Erythroblast (primary cell): ENCODE results near the gene PARP1.

ENCODE experiments used
- DNase-seq, 2 experiments: peaks; one replicate each; lab custom pipeline; 2025; lab: John Stamatoyannopoulos, UW
- GATA1 ChIP-seq: IDR thresholded peaks from 2 replicates; pipeline ENCODE4 v1.6.1; 2011; ENCODE audit warnings: low read depth, mild to moderate bottlenecking, control low read depth, low read length, moderate library complexity
- POLR2A ChIP-seq: IDR thresholded peaks from 2 replicates; pipeline ENCODE4 v1.6.1; 2011; ENCODE audit warnings: mild to moderate bottlenecking, low read length

The PARP1 gene

DNA sequence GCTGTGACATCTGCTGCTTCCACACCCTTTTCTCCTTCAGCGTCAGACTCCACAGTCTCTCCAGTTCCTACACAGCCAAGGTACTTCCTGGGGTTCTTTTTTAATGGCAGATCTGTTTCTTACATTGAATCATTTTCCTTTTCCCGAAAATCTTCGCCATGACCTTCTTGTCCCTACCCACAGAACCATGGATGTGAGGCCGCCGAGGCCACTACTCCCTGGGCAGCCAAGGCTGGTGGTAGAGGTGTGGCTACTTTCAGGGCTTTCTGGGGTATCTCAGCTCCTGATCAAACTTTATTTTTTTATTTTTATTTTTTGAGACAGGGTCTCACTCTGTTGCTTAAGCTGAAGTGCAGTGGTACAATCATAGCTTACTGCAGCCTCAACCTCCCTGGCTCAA lies 89.4 kb downstream of the PARP1 start:
- no peak for DNase-seq
- no peak for TF ChIP-seq POLR2A
- TF ChIP-seq GATA1: no peak

DNA sequence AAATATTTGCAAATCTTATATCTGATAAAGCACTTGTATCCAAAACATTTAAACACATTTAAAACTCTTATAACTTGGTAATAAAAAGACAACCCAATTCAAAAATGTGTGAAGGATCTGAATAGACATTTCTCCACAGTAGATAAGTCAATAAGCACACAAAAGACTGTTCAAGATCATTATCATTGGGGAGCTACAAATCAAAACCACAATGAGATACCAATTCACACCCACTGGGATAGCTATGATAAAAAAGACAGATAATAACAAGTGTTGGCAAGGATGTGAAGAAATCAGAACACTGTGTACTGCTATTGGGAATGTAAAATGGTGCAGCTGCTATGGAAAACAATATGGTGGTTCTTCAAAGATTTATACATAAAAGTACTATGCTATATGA lies 93.8 kb downstream of the PARP1 start:
- no peak for TF ChIP-seq GATA1
- no peak for TF ChIP-seq POLR2A
- DNase-seq: no peak

DNA sequence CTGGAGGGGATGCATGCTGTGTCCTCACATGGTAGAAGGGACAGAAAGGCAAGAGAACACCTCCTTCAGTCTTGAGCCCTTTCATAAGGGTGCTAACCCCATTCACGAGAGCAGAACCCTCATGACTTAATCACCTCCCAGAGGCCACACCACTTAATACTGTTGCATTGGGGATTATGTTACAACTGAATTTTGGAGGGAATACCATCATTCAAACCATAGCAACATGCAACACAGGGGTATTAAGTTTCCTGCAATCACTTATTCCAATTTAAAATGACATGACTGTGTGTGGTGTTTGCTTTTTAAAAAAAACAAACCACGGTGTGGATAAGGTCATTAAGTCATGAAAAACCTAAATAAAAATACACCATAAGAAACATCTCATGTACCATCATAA lies 95.8 kb downstream of the PARP1 start:
- no peak for TF ChIP-seq GATA1
- no peak for TF ChIP-seq POLR2A
- DNase-seq: no peak

DNA sequence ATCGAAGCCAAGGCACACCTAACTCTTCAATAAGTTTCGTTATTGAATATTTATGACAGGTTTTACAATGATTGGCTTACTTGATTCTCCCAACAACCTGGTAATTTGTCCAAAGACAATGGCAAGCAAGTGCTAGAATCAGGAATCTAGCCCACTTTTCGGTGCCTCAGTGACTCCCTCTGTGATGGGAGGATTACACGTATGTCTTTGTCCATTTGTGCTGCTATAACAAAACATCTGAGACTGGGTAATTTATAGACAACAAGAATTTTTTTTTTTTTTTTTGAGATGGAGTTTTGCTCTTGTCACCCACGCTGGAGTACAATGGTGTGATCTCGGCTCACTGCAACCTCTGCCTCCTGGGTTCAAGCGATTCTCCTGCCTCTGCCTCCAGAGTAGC lies 96.5 kb downstream of the PARP1 start:
- no peak for TF ChIP-seq GATA1
- no peak for TF ChIP-seq POLR2A
- no peak for DNase-seq
